Measurements from ENCODE around the gene RRAS.

GRCh38 chr19:49609499-49610092 lies 30.3 kb downstream of the RRAS start:
- TF ChIP-seq POLR2AphosphoS5 (IDR thresholded peaks at IDR 0.05) (no peak), CTCF (IDR thresholded peaks at IDR 0.05) (no peak)

Data from upper lobe of left lung (tissue), 4 donors.